ENCODE measurements around the gene EYA3.

Gene EYA3

GRCh38 chr1:28110555-28110954, 22.1 kb upstream of the EYA3 start:
- no peak overlapping the region for H3K27ac ChIP-seq (ENCODE audit: low read depth, low read length)

DNA sequence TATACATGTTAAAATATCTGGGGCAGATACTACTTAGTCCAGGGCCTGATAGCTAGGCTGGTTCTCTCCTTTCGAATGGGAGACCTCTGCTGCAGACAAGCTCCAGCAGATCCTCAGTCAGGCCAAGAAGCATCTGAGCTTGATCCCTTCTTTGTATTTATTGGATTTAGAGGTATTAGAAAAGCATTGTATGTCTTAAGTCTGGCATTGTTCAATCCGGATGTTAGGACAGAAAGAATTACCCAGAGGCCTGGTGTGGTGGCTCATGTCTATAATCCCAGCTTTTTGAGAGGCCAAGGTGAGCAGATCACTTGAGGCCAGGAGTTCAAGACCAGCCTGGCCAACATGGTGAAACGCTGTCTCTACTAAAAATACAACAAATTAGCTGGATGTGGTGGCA, 21.2 kb upstream of the EYA3 start:
- Histone ChIP-seq H3F3A (ENCODE audit: control insufficient read depth, insufficient read depth) (no peaks in the 10 kb centered on the region), H3K27ac (ENCODE audit: low read depth, low read length) (no peak overlapping the region), H4K20me1 (ENCODE audit: control insufficient read depth, insufficient read depth, low read depth, low read length) (no peaks in the 10 kb centered on the region), H3K4me1 (ENCODE audit: control insufficient read depth, low read length) (peaks cover 30% of the 10 kb centered on the region), H3K4me2 (ENCODE audit: low read length) (no peak overlapping the region), H3K36me3 (ENCODE audit: control insufficient read depth, low read length) (no peaks in the 10 kb centered on the region), H3K79me2 (ENCODE audit: control insufficient read depth, low read length) (no peaks in the 10 kb centered on the region), H3K4me3 (ENCODE audit: low read length) (no peak overlapping the region), H3K27me3 (ENCODE audit: control insufficient read depth, low read length) (no peaks in the 10 kb centered on the region), H3K9me2 (replicated peaks; ENCODE audit: control insufficient read depth, low read length) (no peaks in the 10 kb centered on the region), H3K9me3 (ENCODE audit: control insufficient read depth, insufficient read depth, low read length) (no peaks in the 10 kb centered on the region)
- TF ChIP-seq CTCF (IDR thresholded peaks at IDR 0.05; ENCODE audit: low read depth, low read length, poor library complexity, severe bottlenecking): no peak
- no peak for TF ChIP-seq EZH2phosphoT487 (IDR thresholded peaks at IDR 0.05; ENCODE audit: borderline replicate concordance, low read length)

More at GRCh38 chr1:28110555-28110954, 22.1 kb upstream of the EYA3 start:
- Histone ChIP-seq H3K4me1 (ENCODE audit: control insufficient read depth, low read length) (peaks cover 30% of the 10 kb centered on the region), H3K27me3 (ENCODE audit: control insufficient read depth, low read length) (no peaks in the 10 kb centered on the region), H3K9me3 (ENCODE audit: control insufficient read depth, insufficient read depth, low read length) (no peaks in the 10 kb centered on the region), H3K36me3 (ENCODE audit: control insufficient read depth, low read length) (no peaks in the 10 kb centered on the region), H3K79me2 (ENCODE audit: control insufficient read depth, low read length) (no peaks in the 10 kb centered on the region), H3K4me3 (ENCODE audit: low read length) (no peak overlapping the region), H4K20me1 (ENCODE audit: control insufficient read depth, insufficient read depth, low read depth, low read length) (no peaks in the 10 kb centered on the region), H3F3A (ENCODE audit: control insufficient read depth, insufficient read depth) (no peaks in the 10 kb centered on the region), H3K9me2 (replicated peaks; ENCODE audit: control insufficient read depth, low read length) (no peaks in the 10 kb centered on the region), H3K4me2 (ENCODE audit: low read length) (no peak overlapping the region)
- TF ChIP-seq EZH2phosphoT487 (IDR thresholded peaks at IDR 0.05; ENCODE audit: borderline replicate concordance, low read length) (no peak), CTCF (IDR thresholded peaks at IDR 0.05; ENCODE audit: low read depth, low read length, poor library complexity, severe bottlenecking) (no peak)

- H3K4me2 ChIP-seq (ENCODE audit: low read length): no peak overlapping the region
- H3K27ac ChIP-seq (ENCODE audit: low read depth, low read length): no peak overlapping the region
Measured at GRCh38 chr1:28108001-28108400, 19.6 kb upstream of the EYA3 start.

More at GRCh38 chr1:28108001-28108400, 19.6 kb upstream of the EYA3 start:
- H3K4me1 ChIP-seq (ENCODE audit: control insufficient read depth, low read length): peaks cover 28% of the 10 kb centered on the region
- H3K9me3 ChIP-seq (ENCODE audit: control insufficient read depth, insufficient read depth, low read length): no peaks in the 10 kb centered on the region
- no peaks in the 10 kb centered on the region for H3K79me2 ChIP-seq (ENCODE audit: control insufficient read depth, low read length)
- H3K4me3 ChIP-seq (ENCODE audit: low read length): no peak overlapping the region
- H4K20me1 ChIP-seq (ENCODE audit: control insufficient read depth, insufficient read depth, low read depth, low read length): no peaks in the 10 kb centered on the region
- no peaks in the 10 kb centered on the region for H3F3A ChIP-seq (ENCODE audit: control insufficient read depth, insufficient read depth)
- no peaks in the 10 kb centered on the region for H3K9me2 ChIP-seq (replicated peaks; ENCODE audit: control insufficient read depth, low read length)
- no peaks in the 10 kb centered on the region for H3K36me3 ChIP-seq (ENCODE audit: control insufficient read depth, low read length)
- TF ChIP-seq EZH2phosphoT487 (IDR thresholded peaks at IDR 0.05; ENCODE audit: borderline replicate concordance, low read length): no peak
- TF ChIP-seq CTCF (IDR thresholded peaks at IDR 0.05; ENCODE audit: low read depth, low read length, poor library complexity, severe bottlenecking): no peak
- no peaks in the 10 kb centered on the region for H3K27me3 ChIP-seq (ENCODE audit: control insufficient read depth, low read length)

Data from DOHH2 (cell line).